Adrenal gland (tissue), 5 donors: ENCODE results near the gene CRY1.

ENCODE experiments used
- POLR2A ChIP-seq, 2 donors: fragments of 450-650 bp; IDR thresholded peaks; one replicate each; pipeline ENCODE4 v1.6.1; 2017; ENCODE audit warnings: antibody characterized with exemption in 2 of 2, mild to moderate bottlenecking in 2 of 2, moderate library complexity in 1 of 2
- TF ChIP-seq, protein P1 (sequence below), 6 experiments: fragments of 450-650 bp in 4 of 6; fragments of 200-600 bp in 2 of 6; sonication (generic) in 1 of 6; IDR thresholded peaks; 1 replicate in 5 of 6; 2 replicates in 1 of 6; pipeline versions ENCODE4 v1.5.1 to v1.8.0; 2016 to 2021; ENCODE audit warnings: antibody characterized with exemption in 6 of 6, mild to moderate bottlenecking in 2 of 6, moderate library complexity in 1 of 6
- donor health status: DM: no; HTN: no; CAD: no.

DNA sequence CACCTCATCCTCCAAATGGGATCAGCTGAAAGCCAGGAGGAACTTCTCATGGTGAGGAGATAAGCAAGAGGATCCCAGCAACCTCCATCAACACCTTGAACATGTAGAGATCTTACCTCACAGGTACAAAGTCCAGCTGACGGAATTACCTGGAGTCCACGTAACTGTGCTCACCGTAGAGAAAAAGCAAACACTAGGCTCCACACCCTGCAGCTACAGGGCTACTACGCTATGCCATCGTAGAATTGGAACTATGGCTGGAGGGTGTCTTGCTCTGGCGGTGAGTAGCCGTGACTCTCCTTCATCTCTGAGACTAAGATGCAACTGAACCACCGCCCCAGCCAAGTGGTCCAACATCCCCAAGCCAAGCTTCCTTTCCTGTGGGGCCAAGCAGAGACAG is 50.5 kb downstream of the CRY1 start:
- no peak for TF ChIP-seq POLR2A (IDR thresholded peaks at IDR 0.05)
- TF ChIP-seq, protein P1, sequence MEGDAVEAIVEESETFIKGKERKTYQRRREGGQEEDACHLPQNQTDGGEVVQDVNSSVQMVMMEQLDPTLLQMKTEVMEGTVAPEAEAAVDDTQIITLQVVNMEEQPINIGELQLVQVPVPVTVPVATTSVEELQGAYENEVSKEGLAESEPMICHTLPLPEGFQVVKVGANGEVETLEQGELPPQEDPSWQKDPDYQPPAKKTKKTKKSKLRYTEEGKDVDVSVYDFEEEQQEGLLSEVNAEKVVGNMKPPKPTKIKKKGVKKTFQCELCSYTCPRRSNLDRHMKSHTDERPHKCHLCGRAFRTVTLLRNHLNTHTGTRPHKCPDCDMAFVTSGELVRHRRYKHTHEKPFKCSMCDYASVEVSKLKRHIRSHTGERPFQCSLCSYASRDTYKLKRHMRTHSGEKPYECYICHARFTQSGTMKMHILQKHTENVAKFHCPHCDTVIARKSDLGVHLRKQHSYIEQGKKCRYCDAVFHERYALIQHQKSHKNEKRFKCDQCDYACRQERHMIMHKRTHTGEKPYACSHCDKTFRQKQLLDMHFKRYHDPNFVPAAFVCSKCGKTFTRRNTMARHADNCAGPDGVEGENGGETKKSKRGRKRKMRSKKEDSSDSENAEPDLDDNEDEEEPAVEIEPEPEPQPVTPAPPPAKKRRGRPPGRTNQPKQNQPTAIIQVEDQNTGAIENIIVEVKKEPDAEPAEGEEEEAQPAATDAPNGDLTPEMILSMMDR (IDR thresholded peaks at IDR 0.05) = no peak
